ENCODE data around the gene ANKFN1.
"Not testable (repeated sequence)": the region's sequence is repeated elsewhere in the genome, so short reads cannot be mapped to it uniquely, and the experiment has no call there.

The ANKFN1 gene

GRCh38 chr17:56288786-56289185 lies 135.5 kb downstream of the ANKFN1 start:
- DNase-seq (ENCODE audit: low spot score) = not testable (repeated sequence)

- DNase-seq (ENCODE audit: low spot score) = no peak
Observed at GRCh38 chr17:56289321-56289720, 136.0 kb downstream of the ANKFN1 start.

GRCh38 chr17:56290101-56290801 lies 137.0 kb downstream of the ANKFN1 start:
- DNase-seq (ENCODE audit: low spot score) = no peak

- DNase-seq (ENCODE audit: low spot score) = no peak
Observed at GRCh38 chr17:56290802-56291118, 137.5 kb downstream of the ANKFN1 start.

- DNase-seq (ENCODE audit: low spot score) = no peak
Observed at GRCh38 chr17:56291226-56291805, 138.0 kb downstream of the ANKFN1 start.

GRCh38 chr17:56292010-56292409 lies 138.7 kb downstream of the ANKFN1 start:
- peak; percentile 23 for DNase-seq (ENCODE audit: low spot score)

- DNase-seq (ENCODE audit: low spot score) = peak; percentile 1
Observed at GRCh38 chr17:56292578-56292977, 139.3 kb downstream of the ANKFN1 start.

GRCh38 chr17:56297184-56297583 lies 143.9 kb downstream of the ANKFN1 start:
- no peak for DNase-seq (ENCODE audit: low spot score)

GRCh38 chr17:56298846-56299245 lies 145.6 kb downstream of the ANKFN1 start:
- no peak for DNase-seq (ENCODE audit: low spot score)

GRCh38 chr17:56300144-56300543 lies 146.9 kb downstream of the ANKFN1 start:
- no peak for DNase-seq (ENCODE audit: low spot score)

GRCh38 chr17:56305007-56305406 lies 151.7 kb downstream of the ANKFN1 start:
- DNase-seq (ENCODE audit: low spot score) = peak; percentile 5

GRCh38 chr17:56309897-56310296 lies 156.6 kb downstream of the ANKFN1 start:
- peak; percentile 45 for DNase-seq (ENCODE audit: low spot score)

GRCh38 chr17:56310782-56311181 lies 157.5 kb downstream of the ANKFN1 start:
- no peak for DNase-seq (ENCODE audit: low spot score)

- no peak for DNase-seq (ENCODE audit: low spot score)
Observed at GRCh38 chr17:56313201-56313600, 159.9 kb downstream of the ANKFN1 start.

- DNase-seq (ENCODE audit: low spot score) = no peak
Observed at GRCh38 chr17:56314026-56314425, 160.8 kb downstream of the ANKFN1 start.

GRCh38 chr17:56314984-56315602 lies 161.8 kb downstream of the ANKFN1 start:
- DNase-seq (ENCODE audit: low spot score) = no peak

GRCh38 chr17:56316604-56317003 lies 163.3 kb downstream of the ANKFN1 start:
- no peak for DNase-seq (ENCODE audit: low spot score)

- no peak for DNase-seq (ENCODE audit: low spot score)
Observed at GRCh38 chr17:56317351-56318208, 164.3 kb downstream of the ANKFN1 start.

GRCh38 chr17:56319531-56319930 lies 166.3 kb downstream of the ANKFN1 start:
- DNase-seq (ENCODE audit: low spot score) = peak; percentile 76

GRCh38 chr17:56320443-56320842 lies 167.2 kb downstream of the ANKFN1 start:
- no peak for DNase-seq (ENCODE audit: low spot score)

- DNase-seq (ENCODE audit: low spot score) = no peak
Observed at GRCh38 chr17:56322991-56323390, 169.7 kb downstream of the ANKFN1 start.

GRCh38 chr17:56324676-56325075 lies 171.4 kb downstream of the ANKFN1 start:
- no peak for DNase-seq (ENCODE audit: low spot score)
